ENCODE results near the gene SLC22A23.

GRCh38 chr6:3236005-3236404 lies 220.8 kb downstream of the SLC22A23 start:
- TF ChIP-seq RAD21 (IDR thresholded peaks at IDR 0.05; ENCODE audit: low read depth) (no peak), TEAD4 (IDR thresholded peaks at IDR 0.05) (no peak), MAX (IDR thresholded peaks at IDR 0.05) (no peak), CREB1 (IDR thresholded peaks at IDR 0.05; ENCODE audit: low read depth) (no peak), EGR1 (IDR thresholded peaks at IDR 0.05) (no peak), USF1 (IDR thresholded peaks at IDR 0.05) (no peak), EP300 (IDR thresholded peaks at IDR 0.05; ENCODE audit: borderline replicate concordance) (no peak), FOXM1 (IDR thresholded peaks at IDR 0.05; ENCODE audit: borderline replicate concordance, low read depth) (no peak), REST (IDR thresholded peaks at IDR 0.05; ENCODE audit: low read depth) (no peak), CEBPB (IDR thresholded peaks at IDR 0.05) (no peak), ZBTB7A (IDR thresholded peaks at IDR 0.05; ENCODE audit: low read depth) (no peak)
